Measurements from ENCODE around the gene GNPTG.

- no peak for TF ChIP-seq SUZ12 (IDR thresholded peaks at IDR 0.05; ENCODE audit: low read length)
- no peak for TF ChIP-seq TAF1 (IDR thresholded peaks at IDR 0.05; ENCODE audit: low read depth, low read length)
- TF ChIP-seq CEBPB (IDR thresholded peaks at IDR 0.05; ENCODE audit: low read depth, low read length): no peak
- TF ChIP-seq POLR2A (IDR thresholded peaks at IDR 0.05; ENCODE audit: control extremely low read depth in 1 of 2, low read depth in 2 of 2, low read length in 2 of 2): no peak
- no peak for TF ChIP-seq ATF2 (IDR thresholded peaks at IDR 0.05; ENCODE audit: low read length)
- TF ChIP-seq MAFK (IDR thresholded peaks at IDR 0.05; ENCODE audit: low read depth, low read length): no peak
- TF ChIP-seq, protein P1, sequence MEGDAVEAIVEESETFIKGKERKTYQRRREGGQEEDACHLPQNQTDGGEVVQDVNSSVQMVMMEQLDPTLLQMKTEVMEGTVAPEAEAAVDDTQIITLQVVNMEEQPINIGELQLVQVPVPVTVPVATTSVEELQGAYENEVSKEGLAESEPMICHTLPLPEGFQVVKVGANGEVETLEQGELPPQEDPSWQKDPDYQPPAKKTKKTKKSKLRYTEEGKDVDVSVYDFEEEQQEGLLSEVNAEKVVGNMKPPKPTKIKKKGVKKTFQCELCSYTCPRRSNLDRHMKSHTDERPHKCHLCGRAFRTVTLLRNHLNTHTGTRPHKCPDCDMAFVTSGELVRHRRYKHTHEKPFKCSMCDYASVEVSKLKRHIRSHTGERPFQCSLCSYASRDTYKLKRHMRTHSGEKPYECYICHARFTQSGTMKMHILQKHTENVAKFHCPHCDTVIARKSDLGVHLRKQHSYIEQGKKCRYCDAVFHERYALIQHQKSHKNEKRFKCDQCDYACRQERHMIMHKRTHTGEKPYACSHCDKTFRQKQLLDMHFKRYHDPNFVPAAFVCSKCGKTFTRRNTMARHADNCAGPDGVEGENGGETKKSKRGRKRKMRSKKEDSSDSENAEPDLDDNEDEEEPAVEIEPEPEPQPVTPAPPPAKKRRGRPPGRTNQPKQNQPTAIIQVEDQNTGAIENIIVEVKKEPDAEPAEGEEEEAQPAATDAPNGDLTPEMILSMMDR (IDR thresholded peaks at IDR 0.05; ENCODE audit: control extremely low read depth in 1 of 3, insufficient read depth in 1 of 3, low read depth in 1 of 3, low read length in 3 of 3): no peak
- TF ChIP-seq KDM1A (IDR thresholded peaks at IDR 0.05; ENCODE audit: borderline replicate concordance, low read length): no peak
- TF ChIP-seq SAP30 (IDR thresholded peaks at IDR 0.05; ENCODE audit: insufficient read depth, insufficient replicate concordance, low read length): no peak
- TF ChIP-seq SP4 (IDR thresholded peaks at IDR 0.05; ENCODE audit: low read length): no peak
- TF ChIP-seq RNF2 (IDR thresholded peaks at IDR 0.05; ENCODE audit: borderline replicate concordance, low read depth, low read length, missing control alignments, poor library complexity, severe bottlenecking): no peak
Measured at GRCh38 chr16:1327619-1327947, 24.1 kb upstream of the GNPTG start.
